ENCODE measurements around the gene MMP24OS.

Gene MMP24OS

GRCh38 chr20:35291654-35292503 is 14.0 kb upstream of the MMP24OS start, which contains the start of gene FAM83C:
TSS of gene FAM83C (minus strand) at chr20:35292425. CDS start at chr20:35292304, 121 bp downstream.
- no peak for DNase-seq (ENCODE audit: low read depth in 1 of 2, low spot score in 1 of 2)

GRCh38 chr20:35290887-35291417 is 13.0 kb upstream of the MMP24OS start:
- DNase-seq (ENCODE audit: low read depth in 1 of 2, low spot score in 1 of 2): no peak

GRCh38 chr20:35290186-35290886 is 12.4 kb upstream of the MMP24OS start:
- DNase-seq (ENCODE audit: low read depth in 1 of 2, low spot score in 1 of 2): no peak

- DNase-seq (ENCODE audit: low read depth in 1 of 2, low spot score in 1 of 2): no peak
Measured at GRCh38 chr20:35288325-35289060, 10.6 kb upstream of the MMP24OS start.

GRCh38 chr20:35287509-35288324 is 9.8 kb upstream of the MMP24OS start:
- no peak for DNase-seq (ENCODE audit: low read depth in 1 of 2, low spot score in 1 of 2)

GRCh38 chr20:35286899-35287508 is 9.1 kb upstream of the MMP24OS start:
- DNase-seq (ENCODE audit: low read depth in 1 of 2, low spot score in 1 of 2): no peak

- no peak for DNase-seq (ENCODE audit: low read depth in 1 of 2, low spot score in 1 of 2)
Measured at GRCh38 chr20:35286077-35286898, 8.4 kb upstream of the MMP24OS start.

GRCh38 chr20:35285806-35286076 is 7.8 kb upstream of the MMP24OS start:
- DNase-seq (ENCODE audit: low read depth in 1 of 2, low spot score in 1 of 2): no peak

- DNase-seq (ENCODE audit: low read depth in 1 of 2, low spot score in 1 of 2): no peak
Measured at GRCh38 chr20:35284992-35285805, 7.3 kb upstream of the MMP24OS start.

GRCh38 chr20:35284267-35284991 is 6.5 kb upstream of the MMP24OS start, which contains the start of gene EIF6:
TSS of gene EIF6 (minus strand) at chr20:35284772. CDS start at chr20:35284487, 285 bp downstream.
- DNase-seq (ENCODE audit: low read depth in 1 of 2, low spot score in 1 of 2): peak; percentile 53 to 60

- DNase-seq (ENCODE audit: low read depth in 1 of 2, low spot score in 1 of 2): peak in 1 of 2 donors; percentile 19
Measured at GRCh38 chr20:35283441-35284266, 5.7 kb upstream of the MMP24OS start.

GRCh38 chr20:35281506-35282101 is 3.7 kb upstream of the MMP24OS start:
- DNase-seq (ENCODE audit: low read depth in 1 of 2, low spot score in 1 of 2): no peak

GRCh38 chr20:35280523-35280922 is 2.6 kb upstream of the MMP24OS start:
- no peak for DNase-seq (ENCODE audit: low read depth in 1 of 2, low spot score in 1 of 2)

- no peak for DNase-seq (ENCODE audit: low read depth in 1 of 2, low spot score in 1 of 2)
Measured at GRCh38 chr20:35279533-35280174, 1.7 kb upstream of the MMP24OS start.

GRCh38 chr20:35279040-35279439 is 1.1 kb upstream of the MMP24OS start:
- no peak for DNase-seq (ENCODE audit: low read depth in 1 of 2, low spot score in 1 of 2)

GRCh38 chr20:35277127-35277526 is 795 bp downstream of the MMP24OS start:
- DNase-seq (ENCODE audit: low read depth in 1 of 2, low spot score in 1 of 2): no peak
